Stimulated activated CD8-positive, alpha-beta memory T cell treated with anti-CD3 and anti-CD28 coated beads, Interleukin-7, amount 100 ng/mL, for 48 hours (primary cell): ENCODE results near the gene IL32.

ENCODE experiments used
- DNase-seq, 2 donors: peaks; one replicate each; pipeline ENCODE4 v3.0.0-alpha.2; 2020; ENCODE audit warnings: low read depth in 1 of 2; ENCODE audit errors: extremely low read depth in 1 of 2

IL32 gene

DNA sequence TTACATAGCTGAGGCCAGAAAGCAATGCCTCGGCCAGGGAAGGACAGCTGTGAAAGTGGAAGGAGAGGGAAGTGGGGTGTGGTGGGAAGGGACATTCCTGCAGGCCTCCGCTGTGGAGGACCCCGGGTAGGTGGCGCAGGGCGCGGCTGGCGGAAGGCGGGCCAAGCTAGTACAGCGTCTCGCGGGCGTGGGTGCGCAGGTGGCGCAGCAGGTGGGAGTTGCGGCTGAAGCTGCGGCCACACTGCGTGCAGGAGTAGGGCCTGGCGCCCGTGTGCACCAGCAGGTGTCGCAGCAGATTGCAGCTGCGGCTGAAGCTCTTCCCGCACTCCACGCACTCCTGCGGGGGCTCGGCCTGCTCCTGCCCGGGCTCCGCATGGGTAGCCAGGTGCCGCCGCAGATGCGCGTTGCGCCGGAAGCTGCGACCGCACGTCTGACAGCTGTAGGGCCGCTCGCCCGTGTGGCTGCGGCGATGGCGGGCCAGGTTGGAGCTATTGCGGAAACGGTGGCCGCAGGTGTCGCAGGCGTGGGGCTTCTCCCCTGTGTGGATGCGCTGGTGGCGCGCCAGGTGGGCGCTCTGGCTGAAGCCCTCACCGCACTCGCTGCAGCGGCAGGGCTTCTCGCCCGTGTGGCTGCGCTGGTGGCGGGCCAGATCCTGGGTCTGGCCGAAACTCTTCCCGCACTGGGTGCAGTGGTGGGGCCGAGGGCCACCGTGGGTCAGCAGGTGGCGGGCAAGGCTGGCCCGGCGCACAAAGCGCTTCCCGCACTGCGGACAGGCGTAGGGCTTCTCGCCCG, 23.7 kb downstream of the IL32 start:
- DNase-seq, result no peak

DNA sequence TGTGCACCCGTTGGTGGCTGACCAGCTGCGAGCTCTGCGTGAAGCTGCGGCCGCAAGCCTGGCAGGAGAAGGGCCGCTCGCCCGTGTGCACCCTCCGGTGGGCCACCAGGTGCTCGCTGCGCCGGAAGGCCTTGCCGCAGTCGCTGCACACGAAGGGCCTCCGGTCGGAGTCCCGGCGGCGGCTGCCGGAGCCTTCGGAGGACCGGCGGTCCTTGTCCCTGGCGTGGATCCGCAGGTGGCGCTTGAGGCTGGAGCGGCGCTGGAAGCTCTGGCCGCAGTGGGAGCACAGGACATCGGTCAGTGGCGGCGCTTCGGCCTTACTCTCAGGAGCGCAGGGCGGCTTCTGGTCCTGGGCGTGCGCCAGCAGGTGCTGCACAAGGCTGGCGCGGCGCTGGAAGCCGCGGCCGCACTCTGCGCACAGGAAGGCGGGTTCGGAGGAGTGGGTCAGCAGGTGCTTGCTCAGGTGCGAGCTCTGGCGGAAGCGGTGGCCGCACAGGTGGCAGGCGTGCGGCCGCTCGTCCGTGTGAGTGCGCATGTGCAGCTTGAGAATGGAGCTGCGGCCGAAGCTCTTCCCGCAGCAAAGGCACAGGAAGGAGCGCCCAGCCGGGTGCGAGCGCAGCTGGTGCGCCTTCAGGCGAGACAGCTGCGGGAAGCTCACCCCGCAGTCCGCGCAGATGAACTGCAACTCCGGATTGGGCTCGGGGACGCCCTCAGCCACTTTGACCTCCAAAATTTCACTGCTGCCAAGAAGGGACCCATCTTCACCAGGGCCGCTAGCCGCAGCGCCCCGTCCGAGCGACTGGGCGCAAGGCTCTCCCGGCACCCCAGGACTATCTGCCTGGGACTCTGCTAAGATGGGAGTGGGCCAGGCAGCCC, 24.5 kb downstream of the IL32 start:
- no peak for DNase-seq

- no peak for DNase-seq
Observed at GRCh38 chr16:3091551-3091950, 26.1 kb downstream of the IL32 start.

- DNase-seq, result no peak
Observed at GRCh38 chr16:3092501-3092941, 27.1 kb downstream of the IL32 start.

DNA sequence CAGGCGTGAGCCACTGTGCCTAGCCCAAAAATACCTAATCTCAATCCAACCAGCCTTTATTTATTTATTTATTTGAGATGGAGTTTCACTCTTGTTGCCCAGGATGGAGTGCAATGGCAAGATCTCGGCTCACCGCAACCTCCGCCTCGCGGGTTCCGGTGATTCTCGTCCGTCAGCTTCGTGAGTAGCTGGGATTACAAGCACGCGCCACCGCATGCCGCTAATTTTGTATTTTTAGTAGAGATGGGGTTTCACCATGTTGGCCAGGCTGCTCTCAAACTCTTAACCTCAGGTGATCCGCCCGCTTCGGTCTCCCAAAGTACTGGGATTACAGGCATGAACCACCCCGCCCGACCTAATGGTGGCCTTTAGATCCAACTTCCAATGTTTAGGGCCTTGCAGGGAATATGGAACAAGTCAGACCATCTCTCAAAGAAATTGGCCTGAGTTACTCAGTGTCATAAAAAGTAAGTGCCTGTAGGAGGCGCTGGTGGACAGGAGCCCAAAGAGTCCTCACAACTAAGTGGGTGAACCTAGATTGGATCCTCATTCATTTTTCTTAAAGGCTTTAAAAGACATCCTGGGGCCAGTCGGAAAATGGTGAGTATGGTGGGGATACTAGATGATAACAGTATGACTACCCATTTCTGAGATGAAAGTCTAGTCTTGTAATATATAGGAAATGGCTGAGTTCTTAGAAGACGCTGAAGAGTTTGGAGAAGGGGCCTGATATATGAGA, 29.0 kb downstream of the IL32 start:
- no peak for DNase-seq

GRCh38 chr16:3095869-3096268, 30.4 kb downstream of the IL32 start:
- DNase-seq, result peak in 1 of 2 donors; percentile 70

- no peak for DNase-seq
Observed at GRCh38 chr16:3096362-3096761, 30.9 kb downstream of the IL32 start.

GRCh38 chr16:3097266-3097665, 31.8 kb downstream of the IL32 start:
- no peak for DNase-seq

DNA sequence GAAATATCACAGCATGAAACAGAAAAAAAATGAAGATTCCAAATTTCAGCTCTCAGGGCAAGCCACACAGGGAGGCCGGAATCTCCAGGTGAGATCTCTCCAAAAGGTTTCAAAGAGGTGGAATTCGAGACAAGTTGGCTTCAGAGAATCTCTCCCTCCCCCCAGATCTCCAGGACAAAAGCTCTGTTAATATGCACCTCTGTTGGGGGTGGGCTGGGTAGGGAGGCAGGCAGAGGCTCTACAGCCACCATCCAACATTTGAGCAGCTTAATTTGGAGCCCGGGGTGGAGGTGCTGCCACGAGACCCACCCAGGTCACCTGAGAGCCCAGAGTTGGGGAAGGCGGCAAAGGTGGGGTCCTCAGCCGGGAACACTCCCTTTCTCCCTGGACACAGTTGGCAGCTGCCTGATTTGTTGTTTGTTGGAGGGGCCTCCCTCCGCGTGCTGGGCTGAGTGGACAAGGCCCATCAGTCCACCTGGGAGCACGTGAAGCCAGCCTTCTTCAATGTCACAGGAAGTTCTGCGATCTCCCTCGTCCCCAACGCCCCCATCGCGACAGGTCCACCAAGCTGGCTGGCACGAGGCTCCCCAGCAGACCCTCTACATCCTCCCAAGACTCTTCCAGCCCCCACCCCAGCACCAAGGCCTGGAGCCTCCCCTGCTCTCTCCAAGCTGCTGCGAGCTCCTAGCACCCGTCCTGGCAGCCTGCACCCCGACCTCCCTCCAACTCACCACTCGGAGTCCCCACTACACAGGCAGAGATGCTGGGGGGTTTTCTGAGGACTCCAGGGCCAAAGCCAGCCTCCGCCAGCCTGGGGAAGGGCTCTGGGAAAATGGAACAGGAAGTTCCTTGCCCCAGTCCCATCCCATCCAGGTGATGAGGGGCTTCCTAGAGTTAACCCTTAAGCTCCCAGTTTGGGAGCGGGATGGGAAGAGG, 33.3 kb downstream of the IL32 start, which contains the start of gene ZSCAN10:
ZSCAN10 (minus strand) TSS at position 836 of the 936 bp plus-strand sequence. CDS start 6,357 bp downstream, outside the sequence.
- no peak for DNase-seq

GRCh38 chr16:3099395-3099731, 33.9 kb downstream of the IL32 start:
- no peak for DNase-seq

- peak; percentile 81 to 91 for DNase-seq
Observed at GRCh38 chr16:3099732-3100499, 34.5 kb downstream of the IL32 start.

GRCh38 chr16:3101018-3101840, 35.8 kb downstream of the IL32 start:
- peak in 1 of 2 donors; percentile 35 for DNase-seq

DNA sequence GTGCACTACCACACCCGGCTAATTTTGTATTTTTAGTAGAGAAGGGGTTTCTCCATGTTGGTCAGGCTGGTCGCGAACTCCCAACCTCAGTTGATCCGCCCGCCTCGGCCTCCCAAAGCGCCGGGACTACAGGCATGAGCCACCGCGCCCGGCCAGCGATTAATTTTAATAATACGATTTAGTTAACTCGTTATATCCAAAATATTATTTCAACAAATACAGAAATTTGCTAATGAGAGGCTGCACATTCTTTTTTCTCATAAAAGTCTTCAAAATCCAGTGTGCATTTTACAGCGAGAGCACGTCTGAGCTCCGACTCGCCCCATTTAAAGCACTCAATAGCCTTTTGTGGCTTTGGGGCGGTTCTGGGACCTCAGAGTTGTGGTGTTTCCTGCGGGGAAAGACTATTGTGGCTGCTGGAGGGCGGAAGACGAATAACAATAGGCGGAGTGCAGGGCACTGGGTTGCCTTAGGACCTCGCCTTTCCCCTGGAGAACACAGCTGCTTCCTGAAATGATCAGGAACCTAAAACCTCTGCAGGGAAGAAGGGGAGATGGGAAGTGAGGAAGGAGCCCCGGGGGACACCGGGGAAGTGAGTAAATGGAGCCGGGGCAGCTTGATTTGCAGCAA, 36.5 kb downstream of the IL32 start:
- DNase-seq, result no peak

DNA sequence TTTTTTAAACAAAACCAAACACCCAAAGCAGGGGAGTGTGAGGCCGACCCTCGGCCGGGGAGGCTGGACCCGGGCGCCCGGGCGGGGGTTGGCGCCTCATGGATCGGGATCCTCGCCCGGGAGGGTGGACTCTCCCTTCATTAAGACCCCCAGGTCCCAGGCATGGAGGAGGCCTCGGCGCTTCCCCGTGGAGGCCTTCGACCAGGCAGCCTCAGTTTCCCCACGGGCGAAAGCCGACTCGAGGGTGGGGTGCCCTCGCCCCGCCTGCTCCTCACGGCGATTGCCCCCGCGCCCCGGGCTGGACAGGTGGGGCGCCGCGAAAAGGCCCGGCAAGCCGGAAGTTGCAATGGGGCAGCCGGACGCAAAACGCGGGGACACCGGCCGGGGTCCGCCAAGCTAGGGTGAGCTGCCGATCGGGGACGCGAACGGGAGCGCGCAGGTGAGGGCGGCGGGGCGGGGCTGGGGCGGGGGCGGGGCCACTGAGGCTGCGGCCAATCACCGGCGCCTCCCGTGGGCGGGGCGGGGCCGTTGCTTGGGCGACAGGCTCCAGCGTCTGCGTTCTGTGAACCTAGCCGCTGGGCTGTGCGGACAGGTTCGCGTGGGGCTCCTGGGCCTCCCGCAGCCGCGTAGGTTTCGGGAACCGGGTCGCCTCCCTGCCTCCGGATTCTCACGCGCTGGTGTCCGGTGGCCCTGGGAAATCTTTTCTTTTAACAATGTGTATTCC, 40.9 kb downstream of the IL32 start:
- peak; percentile 89 to 92 for DNase-seq

- DNase-seq, result no peak
Observed at GRCh38 chr16:3112058-3112880, 46.8 kb downstream of the IL32 start, which contains the start of gene ZNF205. TSS of gene ZNF205 (plus strand) at chr16:3112586. CDS start at chr16:3113431, 845 bp downstream.

- no peak for DNase-seq
Observed at GRCh38 chr16:3112881-3113574, 47.6 kb downstream of the IL32 start.
